Stimulated activated CD4-positive, alpha-beta T cell treated with anti-CD3 and anti-CD28 coated beads, Interleukin-4, amount 100 ng/mL, for 4 hours (primary cell): ENCODE measurements around the gene XPR1.
"Not testable (repeated sequence)": the region's sequence is repeated elsewhere in the genome, so short reads cannot be mapped to it uniquely, and the experiment has no call there.

ENCODE experiments used
- DNase-seq, 2 experiments: peaks; one replicate each; pipeline ENCODE4 v3.0.0-alpha.2; 2020

The XPR1 gene

DNA sequence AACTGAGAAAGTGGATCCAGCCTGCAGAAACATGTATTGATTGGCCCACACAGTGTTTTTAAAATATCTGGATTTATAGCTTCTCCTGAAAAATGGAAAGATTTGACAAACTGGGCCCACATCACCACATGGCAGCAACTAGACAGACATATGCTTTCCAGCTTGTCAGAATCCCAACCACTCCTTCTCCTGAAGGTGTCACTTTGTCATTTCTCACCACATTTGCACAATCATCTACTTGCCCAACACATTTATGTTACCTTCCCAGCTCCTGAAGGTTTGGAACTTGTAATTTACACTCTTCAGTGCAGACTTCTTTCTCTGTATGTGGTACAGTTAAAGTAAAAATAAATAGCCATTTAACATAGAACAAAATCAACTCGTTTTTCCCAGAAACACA, 154.8 kb downstream of the XPR1 start:
- no peak for DNase-seq

DNA sequence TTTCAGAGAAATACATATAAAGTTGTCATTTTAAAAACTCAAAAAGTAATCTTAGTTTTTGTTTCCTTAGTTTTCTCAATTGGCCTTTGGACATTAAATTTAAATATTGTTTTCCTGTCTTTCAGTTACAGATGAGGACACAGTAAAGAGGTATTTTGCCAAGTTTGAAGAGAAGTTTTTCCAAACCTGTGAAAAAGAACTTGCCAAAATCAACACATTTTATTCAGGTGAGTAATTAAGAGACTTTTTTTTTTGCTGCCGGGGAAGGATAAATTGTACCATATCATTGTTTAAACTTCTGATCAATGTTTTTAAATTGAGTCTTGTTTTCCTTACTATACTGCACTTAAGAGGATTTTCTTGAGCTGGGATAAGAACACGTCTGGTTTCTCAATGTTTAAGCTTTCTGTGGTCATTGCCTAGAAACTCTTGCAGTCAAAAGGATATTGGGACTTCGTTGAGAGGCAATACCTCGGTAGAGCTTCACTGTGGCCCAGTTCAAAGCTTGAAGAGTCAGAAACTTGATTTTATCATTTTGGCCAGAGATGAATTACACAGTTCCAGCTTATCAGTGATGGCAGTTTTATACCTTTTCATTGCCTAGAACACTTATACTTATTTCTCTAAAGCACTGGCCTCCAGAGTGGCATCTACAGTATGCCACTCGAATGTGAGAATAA, 155.9 kb downstream of the XPR1 start:
- no peak for DNase-seq

DNA sequence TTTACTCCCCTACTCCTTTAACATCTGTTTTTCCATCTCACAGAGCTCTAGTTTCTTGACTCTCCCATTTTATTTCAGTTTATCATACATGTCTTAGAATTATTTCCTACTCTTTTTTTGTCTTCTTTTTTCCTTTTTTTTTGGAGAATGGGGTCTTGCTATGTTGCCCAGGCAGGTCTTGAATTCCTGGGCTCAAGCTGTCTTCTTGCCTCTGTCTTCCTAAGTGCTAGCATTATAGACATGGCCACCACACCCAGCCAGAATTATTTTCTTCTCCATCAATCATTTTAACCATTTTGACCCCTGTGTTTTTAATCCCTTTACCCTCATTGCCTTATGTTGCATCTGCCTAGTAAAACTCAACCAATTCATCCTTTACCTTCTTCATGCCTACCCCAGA, 157.6 kb downstream of the XPR1 start:
- DNase-seq = no peak

DNA sequence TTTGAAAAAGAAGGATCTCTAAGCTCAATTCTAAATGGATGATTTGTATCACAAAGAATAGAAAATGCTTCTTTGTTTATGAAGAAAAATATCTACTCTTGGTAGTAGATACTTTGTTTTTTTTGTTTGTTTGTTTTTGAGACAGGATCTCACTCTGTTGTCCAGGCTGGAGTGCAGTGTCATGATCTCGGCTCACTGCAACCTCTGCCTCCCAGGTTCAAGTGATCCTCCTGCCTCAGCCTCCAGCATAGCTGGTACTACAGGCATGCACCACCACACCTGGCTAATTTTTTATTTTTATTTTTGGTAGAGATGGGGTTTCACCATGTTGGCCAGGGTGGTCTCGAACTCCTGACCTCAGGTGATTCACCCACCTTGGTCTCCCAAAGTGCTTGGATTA, 159.3 kb downstream of the XPR1 start:
- not testable (repeated sequence) for DNase-seq

DNA sequence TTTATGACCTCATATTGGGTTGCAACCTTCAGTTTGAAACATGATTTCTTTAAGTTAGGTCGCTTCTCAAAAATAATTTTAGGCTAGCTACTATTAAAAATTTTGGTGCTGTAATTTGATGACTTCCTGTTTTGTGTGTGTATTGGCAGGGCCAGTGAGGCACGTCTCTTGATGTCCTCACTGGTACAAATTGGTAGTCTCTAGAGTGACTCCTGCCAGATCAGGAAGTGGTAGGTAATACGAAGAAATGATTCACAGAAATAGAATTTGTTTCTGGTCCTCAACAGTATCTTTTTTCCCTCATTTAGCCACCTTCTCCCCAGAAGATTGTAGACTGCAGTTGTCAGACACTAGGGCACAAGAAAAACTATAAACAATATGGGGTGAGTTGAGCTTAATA, 160.0 kb downstream of the XPR1 start:
- no peak for DNase-seq

DNA sequence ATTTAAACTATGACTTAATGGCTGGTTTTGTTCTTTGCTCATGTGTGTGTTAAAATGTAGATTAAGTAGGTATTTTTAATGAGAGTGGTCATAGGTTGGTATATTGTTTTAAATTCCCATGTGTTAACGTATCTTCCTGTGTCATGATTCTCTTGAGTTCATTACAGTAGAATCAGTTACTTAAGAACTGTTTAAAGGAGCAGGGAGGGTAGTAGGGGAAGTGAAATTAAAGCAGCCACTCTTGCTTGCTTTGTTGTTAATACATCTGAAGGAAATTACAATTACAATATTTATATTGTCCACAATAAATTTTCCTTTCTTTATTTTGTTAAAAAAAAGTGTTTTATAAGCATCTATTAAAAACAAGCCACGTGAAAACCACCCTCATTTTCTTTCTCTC, 161.6 kb downstream of the XPR1 start:
- DNase-seq = no peak

DNA sequence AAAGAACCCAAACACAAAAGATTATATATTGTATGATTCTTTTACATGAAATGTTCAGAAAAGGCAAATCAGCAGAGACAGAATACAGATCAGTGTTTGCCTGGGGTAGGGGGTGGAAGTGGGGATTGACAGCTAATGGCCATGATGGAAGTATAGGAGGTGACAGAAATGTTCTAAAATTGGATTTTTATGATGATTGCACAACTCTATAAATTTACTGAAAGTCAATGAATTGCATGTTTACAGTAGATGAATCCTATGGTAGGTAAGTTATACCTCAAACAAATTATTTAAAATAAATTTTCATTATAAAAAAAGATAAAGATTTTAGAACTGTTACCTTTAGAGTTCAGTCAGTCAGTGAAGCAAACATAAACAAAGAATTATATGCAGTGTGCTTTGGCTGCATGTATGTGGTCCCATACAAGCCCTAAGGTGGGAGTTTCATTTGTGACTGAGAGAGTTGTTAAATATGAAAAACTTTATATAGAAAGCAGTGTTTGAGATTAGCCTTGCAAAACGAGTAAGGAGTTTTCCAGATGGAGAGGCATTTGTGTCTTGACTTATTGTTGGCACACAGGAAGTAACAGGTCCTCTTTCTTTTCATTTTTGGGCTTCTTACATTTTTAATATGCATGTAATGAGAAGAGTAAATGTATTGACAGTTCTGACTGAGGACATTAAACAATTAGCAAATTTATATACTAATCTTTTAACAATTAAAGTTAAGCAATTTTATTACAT, 165.2 kb downstream of the XPR1 start:
- DNase-seq = no peak

DNA sequence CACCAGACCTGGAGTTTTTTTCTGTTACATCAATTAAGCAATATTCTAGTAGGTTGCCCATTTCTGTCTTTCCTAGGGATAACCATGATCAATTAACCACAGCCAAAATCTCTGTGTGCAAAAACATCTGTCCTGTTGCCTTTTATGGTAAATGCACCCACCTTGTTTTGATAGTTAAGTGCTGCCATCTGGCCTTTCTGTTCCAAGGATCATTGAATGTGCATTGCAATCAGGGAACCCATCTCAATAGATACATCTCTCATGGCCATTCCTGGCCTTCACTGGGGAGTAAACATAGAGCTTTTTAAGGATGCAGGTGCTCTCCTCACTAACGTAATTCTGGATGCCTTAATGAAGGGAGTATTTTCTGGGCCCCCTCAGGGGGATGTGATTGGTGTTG, 169.1 kb downstream of the XPR1 start:
- DNase-seq = no peak

DNA sequence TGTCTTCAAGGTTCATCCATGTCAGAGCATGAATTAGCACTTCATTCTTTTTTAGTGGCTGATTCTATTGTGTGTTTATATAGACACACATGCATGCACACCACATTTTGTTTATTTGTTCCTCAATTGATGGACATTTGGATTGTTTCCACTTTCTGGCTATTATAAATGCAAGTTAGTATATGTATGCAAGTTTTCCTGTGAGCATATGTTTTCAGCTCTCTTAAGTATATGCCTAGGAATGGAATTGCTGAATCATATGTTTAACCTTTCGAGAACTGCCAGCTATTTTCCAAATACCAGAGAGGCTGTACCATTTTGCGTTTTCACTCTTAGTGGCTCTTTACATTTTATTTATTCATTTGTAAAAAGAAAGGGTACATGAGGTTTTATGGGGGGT, 171.0 kb downstream of the XPR1 start:
- DNase-seq = no peak

DNA sequence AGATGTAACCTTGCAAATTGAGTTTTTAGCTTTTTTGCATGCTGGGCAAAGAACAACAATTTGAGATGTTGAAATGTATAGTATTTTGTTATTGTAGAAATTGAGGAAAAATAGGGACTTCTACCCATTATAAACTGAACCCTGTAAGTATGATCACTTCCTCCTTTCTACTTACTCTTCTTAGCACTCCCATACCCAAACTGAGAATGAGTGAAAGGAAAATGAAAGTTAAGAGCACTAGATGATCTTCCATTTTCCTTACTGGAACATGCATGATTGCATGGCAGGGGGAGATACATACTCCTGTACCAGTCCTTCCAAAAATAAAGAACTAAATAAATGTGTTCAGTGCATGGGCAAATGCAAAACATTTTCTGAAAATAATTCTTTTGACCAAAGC, 173.5 kb downstream of the XPR1 start:
- no peak for DNase-seq

DNA sequence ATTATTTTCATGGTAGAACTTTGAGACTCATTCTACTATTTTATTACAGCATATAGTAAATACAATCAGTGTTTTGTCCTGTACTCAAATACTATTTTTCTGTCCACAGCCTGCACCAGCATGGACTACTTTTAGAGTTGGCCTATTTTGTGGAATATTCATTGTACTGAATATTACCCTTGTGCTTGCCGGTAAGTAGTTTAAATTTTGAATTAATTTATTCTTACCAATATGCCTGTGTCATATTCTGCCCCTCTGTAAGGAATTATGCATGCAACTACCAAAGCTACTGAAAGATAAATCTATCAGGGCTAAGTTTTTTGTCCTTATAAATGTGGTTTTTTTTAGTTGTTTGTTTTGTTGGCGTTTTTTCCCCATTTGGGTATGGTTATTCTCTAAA, 179.5 kb downstream of the XPR1 start:
- no peak for DNase-seq

DNA sequence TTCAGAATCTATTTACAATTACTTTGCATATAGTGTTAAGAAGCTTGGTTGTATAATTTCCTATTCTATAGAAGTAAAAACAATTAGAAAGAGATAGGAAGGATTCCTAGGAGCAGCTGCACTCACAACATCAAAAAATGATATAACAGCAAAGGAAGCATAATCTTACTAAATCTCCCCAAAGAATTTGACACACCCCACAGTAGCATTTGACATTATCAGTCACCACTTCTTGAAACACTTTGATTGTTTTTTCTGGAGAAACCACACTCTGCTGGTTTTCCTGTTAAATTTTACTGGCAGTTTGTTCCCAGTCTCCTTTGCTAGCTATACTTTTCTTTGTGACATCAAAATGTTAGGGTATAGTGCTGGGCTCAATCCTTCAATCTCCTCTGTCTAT, 180.1 kb downstream of the XPR1 start:
- DNase-seq = no peak

DNA sequence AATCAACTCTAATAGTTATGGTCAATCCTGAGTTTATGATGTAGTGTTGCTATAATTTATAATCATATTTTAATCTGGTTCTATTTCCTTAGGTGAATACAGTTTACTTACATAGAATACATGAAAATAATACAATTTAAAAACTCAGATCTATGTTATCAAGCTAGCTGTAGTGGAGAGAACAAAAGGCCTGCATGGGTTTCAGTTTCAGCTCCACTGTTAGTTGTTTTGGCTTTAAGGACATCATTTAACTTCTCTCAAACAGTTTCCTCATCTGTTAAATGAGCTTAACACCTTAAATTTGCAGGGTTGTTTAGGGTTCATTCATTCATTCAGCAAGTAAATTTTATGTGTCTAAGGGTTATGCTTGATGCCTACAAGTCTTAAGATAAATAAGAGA, 182.4 kb downstream of the XPR1 start:
- DNase-seq = no peak

DNA sequence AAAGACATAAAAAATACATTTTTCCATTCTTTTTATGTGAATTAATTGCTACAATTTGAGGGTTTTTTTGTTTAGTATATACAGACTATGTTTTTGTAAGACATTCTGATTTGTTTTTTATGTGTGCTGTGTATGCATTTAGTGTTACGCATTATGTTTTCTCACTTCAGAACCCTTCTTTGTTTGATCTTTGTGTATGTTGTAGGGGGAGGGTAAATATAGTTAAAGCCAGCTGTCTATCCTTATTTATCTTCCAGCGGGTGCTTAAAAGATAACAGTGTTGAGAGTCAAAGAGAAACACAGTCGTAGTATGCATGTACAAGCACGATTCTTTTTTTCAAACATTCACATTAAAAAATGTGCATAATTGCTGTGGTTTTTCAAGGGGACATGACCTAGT, 183.4 kb downstream of the XPR1 start:
- DNase-seq = no peak

DNA sequence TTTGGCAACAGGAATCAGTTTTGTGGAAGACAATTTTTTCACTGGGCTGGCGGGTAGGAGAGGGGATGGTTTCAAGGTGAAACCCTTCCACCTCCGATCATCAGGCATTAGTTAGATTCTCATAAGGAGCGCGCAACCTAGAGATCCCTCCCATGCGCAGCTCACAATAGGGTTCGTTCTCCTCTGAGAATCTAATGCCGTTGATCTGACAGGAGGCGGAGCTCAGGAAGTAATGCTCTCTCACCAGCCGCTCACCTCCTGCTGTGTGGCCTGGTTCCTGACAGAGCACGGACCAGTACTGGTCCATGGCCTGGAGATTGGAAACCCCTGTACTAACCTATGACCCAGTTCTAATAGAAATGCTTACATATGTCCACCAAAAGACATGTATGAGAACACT, 184.3 kb downstream of the XPR1 start:
- no peak for DNase-seq

DNA sequence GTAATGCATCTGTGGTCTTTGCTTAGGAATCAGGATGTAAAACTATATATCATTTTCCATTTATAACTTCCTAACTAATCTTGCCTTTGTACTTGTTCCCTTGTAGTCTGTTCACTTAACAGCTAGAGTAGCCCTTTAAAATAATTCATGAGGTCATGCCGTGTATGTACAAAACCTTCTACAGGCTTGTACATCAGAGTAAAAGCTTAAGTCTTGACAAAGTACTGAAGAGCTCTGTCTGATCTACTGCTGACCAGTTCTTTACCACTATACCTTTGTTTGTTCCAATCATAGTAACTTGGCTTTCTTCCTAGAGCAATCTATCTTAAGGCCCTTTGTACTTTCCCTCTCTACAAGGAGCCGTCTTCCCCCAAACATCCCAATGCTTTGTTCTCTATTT, 190.1 kb downstream of the XPR1 start:
- no peak for DNase-seq

DNA sequence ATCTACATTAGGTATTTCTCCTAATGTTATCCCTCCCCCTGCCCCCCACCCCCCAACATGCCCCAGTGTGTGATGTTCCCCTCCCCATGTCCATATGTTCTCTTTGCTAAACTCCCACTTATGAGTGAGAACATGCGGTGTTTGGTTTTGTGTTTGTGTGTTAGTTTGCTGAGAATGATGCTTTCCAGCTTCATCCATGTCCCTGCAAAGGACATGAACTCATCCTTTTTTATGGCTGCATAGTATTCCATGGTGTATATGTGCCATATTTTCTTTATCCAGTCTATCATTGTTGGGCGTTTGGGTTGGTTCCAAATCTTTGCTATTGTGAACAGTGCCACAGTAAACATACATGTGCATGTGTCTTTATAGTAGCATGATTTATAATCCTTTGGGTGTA, 199.7 kb downstream of the XPR1 start:
- DNase-seq = not testable (repeated sequence)

DNA sequence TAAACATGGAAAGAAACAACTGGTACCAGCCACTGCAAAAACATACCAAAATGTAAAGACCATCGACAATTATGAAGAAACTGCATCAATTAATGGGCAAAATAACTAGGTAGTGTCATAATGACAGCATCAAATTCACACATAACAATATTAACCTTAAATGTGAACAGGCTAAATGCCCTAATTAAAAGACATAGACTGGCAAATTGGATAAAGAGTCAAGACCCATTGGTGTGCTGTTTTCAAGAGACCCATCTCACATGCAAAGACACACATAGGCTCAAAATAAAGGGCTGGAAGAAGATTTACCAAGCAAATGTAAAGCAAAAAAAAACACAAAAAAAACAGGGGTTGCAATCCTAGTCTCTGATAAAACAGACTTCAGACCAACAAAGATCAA, 201.4 kb downstream of the XPR1 start:
- not testable (repeated sequence) for DNase-seq

DNA sequence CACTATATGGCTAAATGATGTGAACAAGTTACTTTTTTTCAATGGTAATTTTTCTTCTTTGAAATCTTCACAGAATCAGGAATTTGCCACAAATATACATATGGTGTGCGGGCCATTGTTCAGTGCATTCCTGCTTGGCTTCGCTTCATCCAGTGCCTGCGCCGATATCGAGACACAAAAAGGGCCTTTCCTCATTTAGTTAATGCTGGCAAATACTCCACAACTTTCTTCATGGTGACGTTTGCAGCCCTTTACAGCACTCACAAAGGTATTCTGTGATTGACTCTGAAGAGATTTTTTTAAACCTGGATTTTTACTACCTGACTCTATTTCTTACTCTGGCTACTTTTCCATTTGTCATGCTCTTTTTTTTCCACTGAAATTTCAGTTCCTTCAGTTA, 204.6 kb downstream of the XPR1 start:
- no peak for DNase-seq

DNA sequence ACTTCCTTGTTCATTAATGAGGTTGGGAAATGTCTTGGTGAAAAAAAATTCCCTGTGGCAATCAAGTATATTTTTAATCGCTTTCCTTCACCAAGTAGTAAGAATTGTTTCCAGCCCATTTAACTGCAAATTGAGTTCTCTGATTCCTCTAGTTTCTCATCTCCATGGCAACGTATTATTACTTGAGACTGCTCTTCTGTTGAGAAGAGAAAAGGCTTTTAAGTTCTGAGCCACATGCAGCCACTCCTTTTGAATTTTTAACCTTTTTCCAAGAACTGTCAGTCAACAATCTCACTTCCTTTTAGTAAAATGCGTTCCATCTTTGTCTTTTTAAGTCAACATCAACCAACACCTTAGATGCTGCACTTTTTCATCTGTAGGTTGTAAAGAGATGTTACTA, 205.2 kb downstream of the XPR1 start:
- no peak for DNase-seq

DNA sequence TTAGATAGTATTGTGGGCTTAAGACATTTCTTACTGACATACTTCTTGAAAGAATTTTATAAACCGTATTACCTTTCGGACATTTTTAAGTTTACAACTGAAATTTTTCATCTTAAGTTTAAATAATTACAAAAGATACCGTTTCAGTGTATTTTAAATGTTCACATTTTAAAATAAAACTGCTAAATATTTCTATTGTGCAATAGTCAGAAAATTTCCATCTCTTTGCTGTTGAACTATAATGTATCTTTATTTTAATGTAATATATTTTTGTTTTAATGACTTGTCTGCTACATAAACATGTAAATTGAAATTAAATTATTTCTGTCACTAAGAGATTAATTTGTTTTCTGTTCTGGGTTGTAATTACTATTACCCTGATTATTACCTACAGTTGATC, 206.7 kb downstream of the XPR1 start:
- no peak for DNase-seq

DNA sequence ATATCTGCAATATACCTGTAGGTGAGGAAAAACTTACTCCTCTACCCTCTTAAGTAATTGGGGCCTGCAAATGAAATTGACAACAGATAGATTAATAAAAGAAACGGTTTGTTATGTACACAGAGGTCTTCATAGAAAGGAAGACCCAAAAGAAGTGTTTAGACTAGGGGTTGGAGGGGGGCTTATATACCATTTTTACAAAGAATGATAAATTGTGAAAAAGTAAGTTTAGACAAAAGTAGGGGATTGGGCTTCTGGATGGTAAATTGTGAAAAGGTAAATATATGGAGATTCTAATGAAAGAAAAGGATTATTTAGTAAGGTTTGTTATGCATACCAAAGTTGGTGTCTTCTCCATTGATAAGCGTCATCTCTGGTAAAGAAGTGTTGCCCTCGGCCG, 207.7 kb downstream of the XPR1 start:
- DNase-seq = no peak

DNA sequence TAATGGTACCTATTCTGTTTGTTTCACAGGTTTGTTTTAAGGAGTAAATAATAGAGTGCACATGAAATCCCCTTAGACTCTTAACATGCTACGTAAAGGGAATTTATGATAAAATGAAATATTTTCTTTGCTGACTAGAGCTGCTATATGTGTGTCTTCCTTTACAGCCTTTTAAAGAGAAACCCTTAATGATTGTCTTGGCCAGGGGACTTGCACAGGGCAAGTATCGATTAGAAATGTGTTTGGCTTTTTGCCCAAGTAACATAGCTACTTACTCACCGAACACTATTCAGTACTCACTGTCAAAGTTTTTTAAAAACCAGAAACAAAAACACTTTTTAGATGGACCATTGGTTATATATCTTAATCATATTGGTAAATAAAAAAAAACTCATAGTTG, 209.6 kb downstream of the XPR1 start:
- no peak for DNase-seq

DNA sequence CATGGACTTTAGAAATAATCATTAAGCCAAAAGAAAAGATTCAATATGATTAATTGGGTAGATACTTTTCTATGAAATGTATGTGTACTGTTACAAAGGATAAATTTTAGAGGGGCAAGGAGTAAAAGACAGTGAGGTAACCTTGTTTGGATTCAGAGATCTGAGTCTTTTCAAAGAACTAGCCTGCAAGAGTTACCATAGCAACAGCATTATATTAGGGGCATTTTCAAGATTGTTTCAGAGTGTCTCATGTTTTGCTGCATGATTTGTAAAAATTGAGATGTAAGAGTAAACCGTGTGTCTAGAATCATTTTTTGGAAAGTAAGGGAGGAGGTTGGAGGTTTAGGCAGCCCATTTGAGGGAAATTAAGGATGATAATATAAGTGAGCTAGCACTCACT, 210.2 kb downstream of the XPR1 start:
- no peak for DNase-seq
